Raji (cell line): Measurements from ENCODE around the gene PAF1.
A peak's percentile ranks its signal among the peaks of the same experiment; 100 is the strongest.

ENCODE experiments used
- POLR2A ChIP-seq: IDR thresholded peaks from 2 replicates; pipeline ENCODE4 v1.6.1; 2011; ENCODE audit warnings: low read depth, low read length, control low read depth; ENCODE audit not compliant: insufficient read depth

Gene PAF1

GRCh38 chr19:39411081-39411831 lies 20.4 kb upstream of the PAF1 start:
- TF ChIP-seq POLR2A: no peak

GRCh38 chr19:39410831-39411080 lies 19.9 kb upstream of the PAF1 start:
- TF ChIP-seq POLR2A: no peak

- TF ChIP-seq POLR2A: peak; percentile 55
These were observed 19.3 kb upstream of the PAF1 start for GRCh38 chr19:39410017-39410830.

- TF ChIP-seq POLR2A: peak; percentile 76
These were observed 18.5 kb upstream of the PAF1 start for GRCh38 chr19:39409208-39410016.

GRCh38 chr19:39408392-39409207 lies 17.7 kb upstream of the PAF1 start:
- no peak for TF ChIP-seq POLR2A

GRCh38 chr19:39407660-39408391 lies 16.9 kb upstream of the PAF1 start:
- no peak for TF ChIP-seq POLR2A

- no peak for TF ChIP-seq POLR2A
These were observed 16.4 kb upstream of the PAF1 start for GRCh38 chr19:39407410-39407659.

GRCh38 chr19:39406656-39407409 lies 15.9 kb upstream of the PAF1 start, which contains the start of gene ZFP36:
TSS of gene ZFP36 (plus strand) at chr19:39406847. CDS start at chr19:39406905, 58 bp downstream.
- TF ChIP-seq POLR2A: peak; percentile 100

- TF ChIP-seq POLR2A: no peak
These were observed 15.2 kb upstream of the PAF1 start for GRCh38 chr19:39405958-39406655.

- TF ChIP-seq POLR2A: no peak
These were observed 14.5 kb upstream of the PAF1 start for GRCh38 chr19:39405261-39405957.

- TF ChIP-seq POLR2A: no peak
These were observed 12.7 kb upstream of the PAF1 start for GRCh38 chr19:39403331-39404312.
